ENCODE results near the gene TM9SF3. TPM values are rescaled to one million over a fixed set of nuclear protein-coding genes. Genes with fewer than 3 reads are reported as not detected.

The TM9SF3 gene
- polyA plus RNA-seq, 2 of the 4 experiments (the other 2 are of a cell fraction), result 92.9 to 138 TPM

DNA sequence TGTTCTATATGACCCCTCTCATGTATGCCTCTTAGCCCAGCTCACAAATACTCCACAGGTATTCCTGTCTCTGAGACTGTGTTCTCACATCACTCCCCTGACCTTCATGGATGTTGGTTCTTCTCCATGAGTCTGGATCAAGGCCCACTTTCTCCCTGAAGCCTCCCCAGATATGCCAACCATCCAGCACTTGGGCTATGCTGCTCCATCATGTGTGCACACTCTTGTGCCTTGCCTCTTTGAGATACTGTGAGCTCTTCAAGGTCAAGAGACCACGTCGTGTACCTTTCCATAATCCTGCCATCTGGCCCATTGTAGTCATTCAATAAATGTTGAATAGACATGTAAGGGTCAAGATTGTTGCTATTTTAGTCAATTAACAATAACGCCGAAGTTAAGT, 30.1 kb upstream of the TM9SF3 start:
- CTCF ChIA-PET, result no interaction called here
- DNase-seq (ENCODE audit: low read depth in 1 of 2, low spot score in 1 of 2), result no peak
- H3K9me3 ChIP-seq, result no peaks in the 10 kb centered on the region
- POLR2A ChIA-PET, result no interaction called here
- ATAC-seq, result no peak
- TF ChIP-seq, protein P1, sequence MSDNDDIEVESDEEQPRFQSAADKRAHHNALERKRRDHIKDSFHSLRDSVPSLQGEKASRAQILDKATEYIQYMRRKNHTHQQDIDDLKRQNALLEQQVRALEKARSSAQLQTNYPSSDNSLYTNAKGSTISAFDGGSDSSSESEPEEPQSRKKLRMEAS (IDR thresholded peaks at IDR 0.05), result no peak
- TF ChIP-seq, protein P2, sequence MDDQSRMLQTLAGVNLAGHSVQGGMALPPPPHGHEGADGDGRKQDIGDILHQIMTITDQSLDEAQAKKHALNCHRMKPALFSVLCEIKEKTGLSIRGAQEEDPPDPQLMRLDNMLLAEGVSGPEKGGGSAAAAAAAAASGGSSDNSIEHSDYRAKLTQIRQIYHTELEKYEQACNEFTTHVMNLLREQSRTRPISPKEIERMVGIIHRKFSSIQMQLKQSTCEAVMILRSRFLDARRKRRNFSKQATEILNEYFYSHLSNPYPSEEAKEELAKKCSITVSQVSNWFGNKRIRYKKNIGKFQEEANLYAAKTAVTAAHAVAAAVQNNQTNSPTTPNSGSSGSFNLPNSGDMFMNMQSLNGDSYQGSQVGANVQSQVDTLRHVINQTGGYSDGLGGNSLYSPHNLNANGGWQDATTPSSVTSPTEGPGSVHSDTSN (IDR thresholded peaks at IDR 0.05), result no peak
- no peak for TF ChIP-seq ZNF302 (CRISPR knock-in tag; IDR thresholded peaks at IDR 0.05)
- TF ChIP-seq ZFP36 (IDR thresholded peaks at IDR 0.05; ENCODE audit: borderline replicate concordance, partially characterized antibody), result no peak
- no peak for TF ChIP-seq RFX5 (IDR thresholded peaks at IDR 0.05)
- no peak for TF ChIP-seq EP300 (IDR thresholded peaks at IDR 0.05)
- TF ChIP-seq, protein P3, sequence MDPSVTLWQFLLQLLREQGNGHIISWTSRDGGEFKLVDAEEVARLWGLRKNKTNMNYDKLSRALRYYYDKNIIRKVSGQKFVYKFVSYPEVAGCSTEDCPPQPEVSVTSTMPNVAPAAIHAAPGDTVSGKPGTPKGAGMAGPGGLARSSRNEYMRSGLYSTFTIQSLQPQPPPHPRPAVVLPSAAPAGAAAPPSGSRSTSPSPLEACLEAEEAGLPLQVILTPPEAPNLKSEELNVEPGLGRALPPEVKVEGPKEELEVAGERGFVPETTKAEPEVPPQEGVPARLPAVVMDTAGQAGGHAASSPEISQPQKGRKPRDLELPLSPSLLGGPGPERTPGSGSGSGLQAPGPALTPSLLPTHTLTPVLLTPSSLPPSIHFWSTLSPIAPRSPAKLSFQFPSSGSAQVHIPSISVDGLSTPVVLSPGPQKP (IDR thresholded peaks at IDR 0.05; ENCODE audit: low read depth, low read length), result no peak
- TF ChIP-seq, protein P4, sequence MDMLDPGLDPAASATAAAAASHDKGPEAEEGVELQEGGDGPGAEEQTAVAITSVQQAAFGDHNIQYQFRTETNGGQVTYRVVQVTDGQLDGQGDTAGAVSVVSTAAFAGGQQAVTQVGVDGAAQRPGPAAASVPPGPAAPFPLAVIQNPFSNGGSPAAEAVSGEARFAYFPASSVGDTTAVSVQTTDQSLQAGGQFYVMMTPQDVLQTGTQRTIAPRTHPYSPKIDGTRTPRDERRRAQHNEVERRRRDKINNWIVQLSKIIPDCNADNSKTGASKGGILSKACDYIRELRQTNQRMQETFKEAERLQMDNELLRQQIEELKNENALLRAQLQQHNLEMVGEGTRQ (IDR thresholded peaks at IDR 0.05), result no peak
- no peak for TF ChIP-seq NR3C1 (IDR thresholded peaks at IDR 0.05)
- TF ChIP-seq SREBF2 (IDR thresholded peaks at IDR 0.05), result no peak
- no peak for TF ChIP-seq RCOR1 (IDR thresholded peaks at IDR 0.05; ENCODE audit: low read depth, low read length)
- 70% methylated on average over 4 of the region's 4 CpGs for WGBS (ENCODE audit: missing lambda C conversion rate)
- peaks cover 21% of the 10 kb centered on the region for H3K4me1 ChIP-seq
- no peak overlapping the region for H3K27ac ChIP-seq
- no peak overlapping the region for H3K4me3 ChIP-seq
- FAIRE-seq, result no peak
- H3K4me2 ChIP-seq, result no peak overlapping the region

DNA sequence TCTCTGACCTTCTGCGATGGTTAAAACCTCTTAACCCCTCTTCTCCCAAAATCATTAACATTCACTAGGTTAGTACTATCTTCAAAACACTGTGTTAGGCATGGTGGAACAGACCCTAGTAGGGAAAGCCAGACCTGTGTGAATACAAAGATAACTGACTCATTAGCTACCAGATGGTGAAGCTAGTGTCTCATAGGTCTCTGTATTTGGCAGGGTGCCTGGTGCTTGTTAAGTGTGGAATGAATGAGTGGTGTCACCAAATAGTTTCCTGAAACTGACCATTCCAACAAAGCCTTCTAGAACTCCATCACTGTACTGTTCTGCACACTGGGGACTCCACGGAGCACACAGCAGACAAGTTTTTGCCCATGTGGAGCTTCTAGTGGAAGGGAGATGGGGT, 27.7 kb upstream of the TM9SF3 start:
- FAIRE-seq, result no peak
- 74% methylated on average over 2 of the region's 2 CpGs for WGBS (ENCODE audit: missing lambda C conversion rate)
- ATAC-seq, result peak; percentile 42 to 68; a peak in 4 of 6 replicates
- no peak overlapping the region for H3K4me3 ChIP-seq
- CTCF ChIA-PET, result no interaction called here
- no peak overlapping the region for H3K27ac ChIP-seq
- POLR2A ChIA-PET, result no interaction called here
- H3K9me3 ChIP-seq, result no peaks in the 10 kb centered on the region
- H3K4me2 ChIP-seq, result peak overlapping the region; percentile 36; the same call in 2 of the 3 replicates
- peaks cover 22% of the 10 kb centered on the region for H3K4me1 ChIP-seq
- peak; percentile 16 to 61 for DNase-seq (ENCODE audit: low read depth in 1 of 2, low spot score in 1 of 2)
- TF ChIP-seq CHD4 (IDR thresholded peaks at IDR 0.05; ENCODE audit: borderline replicate concordance) (no peak), FOSL2 (IDR thresholded peaks at IDR 0.05) (no peak), FOSL2 (CRISPR knock-in tag; IDR thresholded peaks at IDR 0.05) (peak; percentile 33), FOXS1 (CRISPR knock-in tag; IDR thresholded peaks at IDR 0.05) (no peak), NFE2L2 (conservative IDR thresholded peaks at IDR 0.05; ENCODE audit: low read length) (no peak), MAZ (IDR thresholded peaks at IDR 0.05; ENCODE audit: borderline replicate concordance, low read depth, low read length) (no peak)

DNA sequence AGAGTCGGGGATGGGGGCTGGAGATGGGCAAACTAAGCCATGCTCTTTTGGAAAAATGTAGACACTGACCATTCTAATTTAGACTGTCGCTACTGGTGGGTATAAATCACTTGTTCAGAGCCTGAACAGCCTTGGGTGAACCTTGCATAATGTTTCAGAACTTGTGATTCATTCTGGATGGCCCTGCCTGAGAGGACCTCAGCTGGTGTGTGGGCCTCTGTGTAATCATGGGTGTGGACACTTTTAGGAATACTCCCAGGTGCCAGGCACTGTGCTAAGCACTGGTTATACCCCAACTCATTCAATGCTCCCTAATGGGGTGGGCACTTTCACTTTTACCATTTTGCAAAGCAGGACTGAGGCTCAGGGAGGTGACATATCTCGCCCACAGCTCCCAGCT, 26.8 kb upstream of the TM9SF3 start:
- ATAC-seq (no peak), DNase-seq (ENCODE audit: low read depth in 1 of 2, low spot score in 1 of 2) (no peak), FAIRE-seq (no peak)
- no peak for TF ChIP-seq SMC3 (IDR thresholded peaks at IDR 0.05)
- TF ChIP-seq, protein P4 (IDR thresholded peaks at IDR 0.05), result no peak
- TF ChIP-seq EP300 (IDR thresholded peaks at IDR 0.05), result no peak
- no peak for TF ChIP-seq CBX8 (IDR thresholded peaks at IDR 0.05)
- TF ChIP-seq FOXS1 (CRISPR knock-in tag; IDR thresholded peaks at IDR 0.05), result no peak
- no peak for TF ChIP-seq NFE2L2 (conservative IDR thresholded peaks at IDR 0.05; ENCODE audit: low read length)
- no peak for TF ChIP-seq RARB (CRISPR knock-in tag; IDR thresholded peaks at IDR 0.05)
- TF ChIP-seq KDM1A (IDR thresholded peaks at IDR 0.05; ENCODE audit: low read depth), result no peak
- TF ChIP-seq HOXA7 (CRISPR knock-in tag; IDR thresholded peaks at IDR 0.05), result no peak
- no peak for TF ChIP-seq HEYL (CRISPR knock-in tag; IDR thresholded peaks at IDR 0.05)
- TF ChIP-seq JUNB (IDR thresholded peaks at IDR 0.05), result no peak
- no peak overlapping the region for H3K27ac ChIP-seq
- H3K4me3 ChIP-seq, result no peak overlapping the region
- ChIA-PET CTCF (no interaction called here), POLR2A (no interaction called here)
- no peak overlapping the region for H3K4me2 ChIP-seq
- 78% methylated on average over 3 of the region's 3 CpGs for WGBS (ENCODE audit: missing lambda C conversion rate)
- H3K4me1 ChIP-seq, result peaks cover 22% of the 10 kb centered on the region
- no peaks in the 10 kb centered on the region for H3K9me3 ChIP-seq
